ENCODE results near the gene SH3BP1.
A peak's percentile ranks its signal among the peaks of the same experiment; 100 is the strongest.

DNA sequence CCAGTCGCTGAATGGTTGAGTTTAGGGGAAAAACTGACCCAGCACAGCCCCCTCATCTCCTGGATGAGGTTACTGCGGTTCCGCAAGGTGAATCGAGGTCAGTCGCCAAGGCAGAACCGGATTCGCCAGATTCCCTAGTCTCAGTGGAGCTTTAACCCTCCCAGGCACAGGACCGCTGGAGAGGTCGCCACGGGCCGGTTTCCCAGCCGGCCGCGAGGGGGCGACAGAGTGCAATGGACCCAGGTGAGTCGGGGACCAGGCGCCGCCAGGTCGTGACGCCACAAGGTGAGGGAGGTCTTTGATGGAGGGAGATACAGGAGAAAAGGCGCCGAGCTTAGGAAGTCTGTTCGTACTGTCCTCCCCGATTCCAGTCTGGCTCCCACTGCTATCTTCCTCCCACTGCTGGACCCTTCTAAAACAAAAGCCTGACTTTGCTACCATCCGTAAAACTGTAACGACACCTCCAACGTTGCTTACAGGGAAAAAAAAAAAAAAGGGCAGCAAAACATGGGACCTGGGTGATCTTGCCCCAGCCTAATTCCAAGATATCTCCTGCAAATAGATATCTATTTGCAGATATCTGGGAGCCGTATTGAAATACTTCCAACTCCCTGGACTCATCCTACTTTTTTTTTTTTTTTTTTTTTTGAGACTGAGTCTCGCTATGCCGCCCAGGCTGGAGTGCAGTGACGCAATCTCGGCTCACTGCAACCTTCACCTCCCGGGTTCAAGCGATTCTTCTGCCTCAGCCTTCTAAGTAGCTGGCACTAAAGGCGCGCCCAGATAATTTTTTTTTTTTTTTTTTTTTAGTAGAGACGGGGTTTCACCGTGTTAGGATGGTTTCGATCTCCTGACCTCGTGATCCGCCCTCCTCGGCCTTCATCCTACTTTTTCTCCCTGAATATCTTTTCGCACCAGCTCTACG is 32.2 kb upstream of the SH3BP1 start:
- TF ChIP-seq CTCF (IDR thresholded peaks at IDR 0.05 in 2 of 3, conservative IDR thresholded peaks at IDR 0.05 in 1 of 3; ENCODE audit: insufficient read depth in 2 of 3, low read depth in 1 of 3, low read length in 3 of 3) = peak; percentile 84 to 95 (median 89)
- TF ChIP-seq MXI1 (IDR thresholded peaks at IDR 0.05; ENCODE audit: low read depth, low read length) = no peak
- no peak for TF ChIP-seq ZFX (CRISPR knock-in tag; IDR thresholded peaks at IDR 0.05)
- TF ChIP-seq POLR2A (conservative IDR thresholded peaks at IDR 0.05) = no peak
- no peak for TF ChIP-seq YY1 (IDR thresholded peaks at IDR 0.05; ENCODE audit: borderline replicate concordance in 1 of 3, control insufficient read depth in 1 of 3, extremely low read depth in 1 of 3, insufficient read depth in 3 of 3, insufficient read length in 1 of 3, insufficient replicate concordance in 2 of 3, low read depth in 1 of 3, low read length in 2 of 3)
- TF ChIP-seq ZNF12 (CRISPR knock-in tag; IDR thresholded peaks at IDR 0.05) = no peak
- TF ChIP-seq ETV6 (IDR thresholded peaks at IDR 0.05; ENCODE audit: borderline replicate concordance in 1 of 2, low read depth in 2 of 2, low read length in 1 of 2) = no peak
- no peak for TF ChIP-seq ETV6 (CRISPR knock-in tag; IDR thresholded peaks at IDR 0.05; ENCODE audit: borderline replicate concordance)
- no peak for TF ChIP-seq MAX (CRISPR knock-in tag; IDR thresholded peaks at IDR 0.05)
- no peak for TF ChIP-seq SAP30 (IDR thresholded peaks at IDR 0.05; ENCODE audit: borderline replicate concordance, insufficient read depth, low read depth, low read length, poor library complexity, severe bottlenecking)
- no peak for TF ChIP-seq ZNF589 (CRISPR knock-in tag; IDR thresholded peaks at IDR 0.05; ENCODE audit: low read depth)
